WTC11 (cell line): ENCODE data around the gene POC1A. TPM values are rescaled to one million over a fixed set of nuclear protein-coding genes. Genes with fewer than 3 reads are reported as not detected.
"Not testable (repeated sequence)": the region's sequence is repeated elsewhere in the genome, so short reads cannot be mapped to it uniquely, and the experiment has no call there.

Experiments
- ATAC-seq: fragments of 200-7000 bp; cut with Tn5 transposase; 2 replicates; pipeline ENCODE4 v1.10.0; 2021; ENCODE audit warnings: mild to moderate bottlenecking, moderate library complexity
- CTCF ChIA-PET: fragments of 300-600 bp; sonication (Branson Sonifier 250); formaldehyde crosslinking; loops from one replicate; lab custom pipeline; 2021; ENCODE audit warnings: antibody characterized with exemption; lab: Charles Lee
- POLR2A ChIA-PET: fragments of 350-600 bp; sonication (Branson Sonifier 250); formaldehyde crosslinking; loops from one replicate; lab custom pipeline; 2021; ENCODE audit warnings: antibody characterized with exemption; lab: Charles Lee
- DNase-seq: peaks from one replicate; pipeline ENCODE4 v3.0.0; 2021; ENCODE audit warnings: low spot score
- H3K27ac Mint-ChIP-seq: 2 replicates; pipeline ENCODE4 v1.8.0; 2021; ENCODE audit warnings: mixed read lengths
- H3K27me3 Mint-ChIP-seq: 2 replicates; pipeline ENCODE4 v1.8.0; 2021; ENCODE audit warnings: low read depth, mild to moderate bottlenecking, moderate library complexity, mixed read lengths
- H3K36me3 Mint-ChIP-seq: 2 replicates; pipeline ENCODE4 v1.8.0; 2021; ENCODE audit warnings: mixed read lengths
- H3K4me1 Mint-ChIP-seq: 2 replicates; pipeline ENCODE4 v1.8.0; 2022; ENCODE audit warnings: mixed read lengths
- H3K4me3 Mint-ChIP-seq: 2 replicates; pipeline ENCODE4 v1.8.0; 2021; ENCODE audit warnings: mild to moderate bottlenecking, moderate library complexity, mixed read lengths
- H3K9me3 Mint-ChIP-seq: 2 replicates; pipeline ENCODE4 v1.8.0; 2021; ENCODE audit warnings: mixed read lengths
- AFF4 ChIP-seq: sonication (generic); formaldehyde crosslinking; IDR thresholded peaks from 2 replicates; pipeline ENCODE4 v1.8.1; 2023; ENCODE audit warnings: mild to moderate bottlenecking, missing genetic modification reagents, borderline replicate concordance
- ARID4B ChIP-seq: sonication (generic); formaldehyde crosslinking; IDR thresholded peaks from 2 replicates; pipeline ENCODE4 v1.8.0; 2023; ENCODE audit warnings: missing genetic modification reagents, mild to moderate bottlenecking, borderline replicate concordance
- ELF4 ChIP-seq: sonication (generic); formaldehyde crosslinking; IDR thresholded peaks from 2 replicates; pipeline ENCODE4 v1.8.1; 2022; ENCODE audit warnings: low read depth, mild to moderate bottlenecking, moderate library complexity, missing genetic modification reagents
- ESRRA ChIP-seq: sonication (generic); formaldehyde crosslinking; IDR thresholded peaks from 2 replicates; pipeline ENCODE4 v1.8.1; 2022; ENCODE audit warnings: mild to moderate bottlenecking, missing genetic modification reagents, borderline replicate concordance
- ETV6 ChIP-seq: sonication (generic); formaldehyde crosslinking; IDR thresholded peaks from 2 replicates; pipeline ENCODE4 v1.8.1; 2022; ENCODE audit warnings: mild to moderate bottlenecking, missing genetic modification reagents
- FOXP4 ChIP-seq: sonication (generic); formaldehyde crosslinking; IDR thresholded peaks from 2 replicates; pipeline ENCODE4 v1.8.0; 2022; ENCODE audit warnings: mild to moderate bottlenecking, missing genetic modification reagents
- ZBTB21 ChIP-seq: sonication (generic); formaldehyde crosslinking; IDR thresholded peaks from 2 replicates; pipeline ENCODE4 v1.8.1; 2023; ENCODE audit warnings: mild to moderate bottlenecking, missing genetic modification reagents, borderline replicate concordance
- ZNF263 ChIP-seq: sonication (generic); formaldehyde crosslinking; IDR thresholded peaks from 2 replicates; pipeline ENCODE4 v1.8.1; 2022; ENCODE audit warnings: low read depth, mild to moderate bottlenecking, moderate library complexity, missing genetic modification reagents
- ZNF423 ChIP-seq: fragments of 250-450 bp; sonication (Bioruptor Pico); IDR thresholded peaks from 2 replicates; pipeline ENCODE4 v2.1.2; 2022; ENCODE audit warnings: mild to moderate bottlenecking, moderate library complexity
- total RNA-seq: library from RNA; stranded (reverse); gene quantifications from 3 replicates; pipeline ENCODE4 v1.2.3, GENCODE V29; 2021
- TF ChIP-seq, protein P1 (sequence below): sonication (generic); formaldehyde crosslinking; IDR thresholded peaks from 2 replicates; pipeline ENCODE4 v1.8.1; 2023; ENCODE audit warnings: mild to moderate bottlenecking, missing genetic modification reagents
- TF ChIP-seq, protein P2 (sequence below): sonication (generic); formaldehyde crosslinking; conservative IDR thresholded peaks from 2 replicates; pipeline ENCODE4 v1.8.1; 2023; ENCODE audit warnings: mild to moderate bottlenecking, low read depth, missing genetic modification reagents, moderate library complexity
- TF ChIP-seq, protein P3 (sequence below): fragments of 250-450 bp; sonication (Bioruptor Pico); IDR thresholded peaks from 2 replicates; pipeline ENCODE4 v2.1.2; 2022; ENCODE audit warnings: mild to moderate bottlenecking, moderate library complexity

Gene POC1A
- total RNA-seq, 1 experiment from 2014 or later, result 31.3 TPM

- TF ChIP-seq ZNF423, result no peak
- TF ChIP-seq, protein P1, sequence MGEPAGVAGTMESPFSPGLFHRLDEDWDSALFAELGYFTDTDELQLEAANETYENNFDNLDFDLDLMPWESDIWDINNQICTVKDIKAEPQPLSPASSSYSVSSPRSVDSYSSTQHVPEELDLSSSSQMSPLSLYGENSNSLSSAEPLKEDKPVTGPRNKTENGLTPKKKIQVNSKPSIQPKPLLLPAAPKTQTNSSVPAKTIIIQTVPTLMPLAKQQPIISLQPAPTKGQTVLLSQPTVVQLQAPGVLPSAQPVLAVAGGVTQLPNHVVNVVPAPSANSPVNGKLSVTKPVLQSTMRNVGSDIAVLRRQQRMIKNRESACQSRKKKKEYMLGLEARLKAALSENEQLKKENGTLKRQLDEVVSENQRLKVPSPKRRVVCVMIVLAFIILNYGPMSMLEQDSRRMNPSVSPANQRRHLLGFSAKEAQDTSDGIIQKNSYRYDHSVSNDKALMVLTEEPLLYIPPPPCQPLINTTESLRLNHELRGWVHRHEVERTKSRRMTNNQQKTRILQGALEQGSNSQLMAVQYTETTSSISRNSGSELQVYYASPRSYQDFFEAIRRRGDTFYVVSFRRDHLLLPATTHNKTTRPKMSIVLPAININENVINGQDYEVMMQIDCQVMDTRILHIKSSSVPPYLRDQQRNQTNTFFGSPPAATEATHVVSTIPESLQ (CRISPR knock-in tag), result no peak
- TF ChIP-seq AFF4 (CRISPR knock-in tag), result no peak
- no peak for TF ChIP-seq ZNF263 (CRISPR knock-in tag)
- no peak for TF ChIP-seq ZBTB21 (CRISPR knock-in tag)
- TF ChIP-seq FOXP4 (CRISPR knock-in tag), result no peak
- no peak for TF ChIP-seq ESRRA
- TF ChIP-seq, protein P2, sequence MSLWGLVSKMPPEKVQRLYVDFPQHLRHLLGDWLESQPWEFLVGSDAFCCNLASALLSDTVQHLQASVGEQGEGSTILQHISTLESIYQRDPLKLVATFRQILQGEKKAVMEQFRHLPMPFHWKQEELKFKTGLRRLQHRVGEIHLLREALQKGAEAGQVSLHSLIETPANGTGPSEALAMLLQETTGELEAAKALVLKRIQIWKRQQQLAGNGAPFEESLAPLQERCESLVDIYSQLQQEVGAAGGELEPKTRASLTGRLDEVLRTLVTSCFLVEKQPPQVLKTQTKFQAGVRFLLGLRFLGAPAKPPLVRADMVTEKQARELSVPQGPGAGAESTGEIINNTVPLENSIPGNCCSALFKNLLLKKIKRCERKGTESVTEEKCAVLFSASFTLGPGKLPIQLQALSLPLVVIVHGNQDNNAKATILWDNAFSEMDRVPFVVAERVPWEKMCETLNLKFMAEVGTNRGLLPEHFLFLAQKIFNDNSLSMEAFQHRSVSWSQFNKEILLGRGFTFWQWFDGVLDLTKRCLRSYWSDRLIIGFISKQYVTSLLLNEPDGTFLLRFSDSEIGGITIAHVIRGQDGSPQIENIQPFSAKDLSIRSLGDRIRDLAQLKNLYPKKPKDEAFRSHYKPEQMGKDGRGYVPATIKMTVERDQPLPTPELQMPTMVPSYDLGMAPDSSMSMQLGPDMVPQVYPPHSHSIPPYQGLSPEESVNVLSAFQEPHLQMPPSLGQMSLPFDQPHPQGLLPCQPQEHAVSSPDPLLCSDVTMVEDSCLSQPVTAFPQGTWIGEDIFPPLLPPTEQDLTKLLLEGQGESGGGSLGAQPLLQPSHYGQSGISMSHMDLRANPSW (CRISPR knock-in tag), result no peak
Measured at GRCh38 chr3:52044869-52045619, 109.2 kb downstream of the POC1A start (continued).

DNA sequence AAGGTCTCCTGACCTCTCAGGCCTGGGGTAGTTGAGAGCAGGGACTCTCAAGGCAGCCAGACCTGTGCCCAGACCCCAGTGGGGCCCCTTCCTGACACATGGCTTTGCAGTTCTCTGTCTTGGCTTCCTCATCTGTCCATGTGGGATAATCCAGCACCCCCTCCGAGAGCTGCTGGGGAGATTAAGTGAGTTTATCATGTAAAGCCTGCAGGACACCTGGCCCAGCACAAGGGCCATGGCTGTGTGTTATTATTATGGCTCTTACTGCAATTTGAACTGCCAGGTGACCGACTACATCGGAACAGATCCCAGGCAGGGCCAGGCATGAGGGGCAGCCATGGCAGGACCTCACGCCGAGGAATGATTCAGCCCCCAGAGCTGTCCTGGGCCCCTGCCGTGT is 110.5 kb downstream of the POC1A start:
- TF ChIP-seq, protein P3, sequence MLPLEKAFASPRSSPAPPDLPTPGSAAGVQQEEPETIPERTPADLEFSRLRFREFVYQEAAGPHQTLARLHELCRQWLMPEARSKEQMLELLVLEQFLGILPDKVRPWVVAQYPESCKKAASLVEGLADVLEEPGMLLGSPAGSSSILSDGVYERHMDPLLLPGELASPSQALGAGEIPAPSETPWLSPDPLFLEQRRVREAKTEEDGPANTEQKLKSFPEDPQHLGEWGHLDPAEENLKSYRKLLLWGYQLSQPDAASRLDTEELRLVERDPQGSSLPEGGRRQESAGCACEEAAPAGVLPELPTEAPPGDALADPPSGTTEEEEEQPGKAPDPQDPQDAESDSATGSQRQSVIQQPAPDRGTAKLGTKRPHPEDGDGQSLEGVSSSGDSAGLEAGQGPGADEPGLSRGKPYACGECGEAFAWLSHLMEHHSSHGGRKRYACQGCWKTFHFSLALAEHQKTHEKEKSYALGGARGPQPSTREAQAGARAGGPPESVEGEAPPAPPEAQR, result no peak
- TF ChIP-seq ZNF423 (no peak), ETV6 (CRISPR knock-in tag) (no peak), ARID4B (CRISPR knock-in tag) (no peak), ZNF263 (CRISPR knock-in tag) (no peak), ELF4 (CRISPR knock-in tag) (no peak)
- DNase-seq (no peak), ATAC-seq (no peak)
- Mint-ChIP-seq H3K9me3 (no peaks in the 10 kb centered on the region), H3K36me3 (no peaks in the 10 kb centered on the region), H3K4me3 (no peak overlapping the region), H3K27ac (no peak overlapping the region; the same call in 1 of the 2 replicates), H3K4me1 (peaks cover 11% of the 10 kb centered on the region), H3K27me3 (no peaks in the 10 kb centered on the region)
- POLR2A ChIA-PET, result no interaction called here
- CTCF ChIA-PET, result interaction anchor here (0.7 to 7.0 kb wide), 4 partner anchors 11 to 40 kb away, joined by 3 to 58 read pairs (median 28); partner anchors contain the start of gene DUSP7

- CTCF ChIA-PET, result interaction anchor here (0.6 to 7.0 kb wide), 4 partner anchors 11 to 41 kb away, joined by 3 to 58 read pairs (median 4); partner anchors contain the start of gene DUSP7
Measured at GRCh38 chr3:52043039-52043438, 111.2 kb downstream of the POC1A start.

More at GRCh38 chr3:52043039-52043438, 111.2 kb downstream of the POC1A start:
- H3K27ac Mint-ChIP-seq, H3K36me3 Mint-ChIP-seq, H3K27me3 Mint-ChIP-seq, H3K4me3 Mint-ChIP-seq, ATAC-seq, DNase-seq, H3K9me3 Mint-ChIP-seq: not testable (repeated sequence)
- POLR2A ChIA-PET, result interaction anchor here (0.7 kb wide), 1 partner anchor 109 kb away, joined by 3 read pairs; no protein-coding TSS in a partner anchor
- H3K4me1 Mint-ChIP-seq, result peaks cover 11% of the 10 kb centered on the region
